Astrocyte (in vitro differentiated cells and primary cell): ENCODE measurements around the gene ARHGAP40.

Experiments
- CTCF ChIP-seq: IDR thresholded peaks from 2 replicates; pipeline ENCODE4 v1.5.1; 2011; ENCODE audit warnings: low read depth, mild to moderate bottlenecking, inconsistent platforms, low read length, moderate library complexity; ENCODE audit not compliant: insufficient read depth
- EZH2 ChIP-seq: IDR thresholded peaks from 2 replicates; pipeline ENCODE4 v1.6.1; 2012; ENCODE audit warnings: mild to moderate bottlenecking, low read length, inconsistent platforms; ENCODE audit not compliant: insufficient read depth

- no peak for TF ChIP-seq CTCF
- TF ChIP-seq EZH2, result no peak
These were observed 65.9 kb downstream of the ARHGAP40 start for GRCh38 chr20:38667417-38667956.
